ENCODE results near the gene AGBL4. TPM values are rescaled to one million over a fixed set of nuclear protein-coding genes. Genes with fewer than 3 reads are reported as not detected.

The AGBL4 gene
- total RNA-seq, 5 donors from 2014 or later (not counting 1 experiment from before 2014, with no cell fraction given): 0.58 TPM; not detected in 4

GRCh38 chr1:48718116-48718630 lies 1305.6 kb downstream of the AGBL4 start:
- no peaks in the 10 kb centered on the region for H3K36me3 ChIP-seq (ENCODE audit: control insufficient read depth in 2 of 2, extremely low read depth in 1 of 2, insufficient read depth in 1 of 2, low read length in 1 of 2)
- H3K27me3 ChIP-seq (replicated peaks in 1 of 2; ENCODE audit: control insufficient read depth in 2 of 2, extremely low read depth in 1 of 2, insufficient read depth in 2 of 2, low read length in 1 of 2): peaks cover 0 to 3% of the 10 kb centered on the region in 2 experiments
- ATAC-seq (replicated peaks in 1 of 4): no peak
- H3K4me1 ChIP-seq (ENCODE audit: control insufficient read depth in 1 of 2, extremely low read depth in 1 of 2, insufficient read depth in 2 of 2, low read length in 2 of 2): no peaks in the 10 kb centered on the region
- Mint-ChIP-seq H3K27ac (no peak overlapping the region), H3K4me3 (no peak overlapping the region), H3K27me3 (peaks cover 0 to 2% of the 10 kb centered on the region in 2 donors), H3K36me3 (no peaks in the 10 kb centered on the region), H3K4me1 (no peaks in the 10 kb centered on the region), H3K9me3 (no peaks in the 10 kb centered on the region)
- POLR2A ChIA-PET: no interaction called here
- no peaks in the 10 kb centered on the region for H3K9me3 ChIP-seq
- CTCF ChIA-PET: no interaction called here
- H3K27ac ChIP-seq (ENCODE audit: low read length): no peak overlapping the region
- no peak overlapping the region for H3K4me3 ChIP-seq (ENCODE audit: control insufficient read depth in 1 of 2, extremely low read depth in 1 of 2, low read length in 1 of 2)
- no peak for DNase-seq

- Histone ChIP-seq H3K27ac (ENCODE audit: low read length) (no peak overlapping the region), H3K4me3 (ENCODE audit: control insufficient read depth in 1 of 2, extremely low read depth in 1 of 2, low read length in 1 of 2) (no peak overlapping the region), H3K4me1 (ENCODE audit: control insufficient read depth in 1 of 2, extremely low read depth in 1 of 2, insufficient read depth in 2 of 2, low read length in 2 of 2) (no peaks in the 10 kb centered on the region), H3K9me3 (no peaks in the 10 kb centered on the region), H3K27me3 (replicated peaks in 1 of 2; ENCODE audit: control insufficient read depth in 2 of 2, extremely low read depth in 1 of 2, insufficient read depth in 2 of 2, low read length in 1 of 2) (peaks cover 0 to 3% of the 10 kb centered on the region in 2 experiments), H3K36me3 (ENCODE audit: control insufficient read depth in 2 of 2, extremely low read depth in 1 of 2, insufficient read depth in 1 of 2, low read length in 1 of 2) (no peaks in the 10 kb centered on the region)
- Mint-ChIP-seq H3K4me3 (no peak overlapping the region), H3K27me3 (peaks cover 0 to 2% of the 10 kb centered on the region in 2 donors), H3K4me1 (no peaks in the 10 kb centered on the region), H3K9me3 (no peaks in the 10 kb centered on the region), H3K36me3 (no peaks in the 10 kb centered on the region), H3K27ac (no peak overlapping the region)
- ChIA-PET CTCF (no interaction called here), POLR2A (no interaction called here)
- 100% methylated on average over 1 of the region's 1 CpG for WGBS (ENCODE audit: insufficient coverage)
- ATAC-seq (replicated peaks in 1 of 4) (no peak), DNase-seq (no peak)
These were observed 1306.7 kb downstream of the AGBL4 start for GRCh38 chr1:48717082-48717481.

DNA sequence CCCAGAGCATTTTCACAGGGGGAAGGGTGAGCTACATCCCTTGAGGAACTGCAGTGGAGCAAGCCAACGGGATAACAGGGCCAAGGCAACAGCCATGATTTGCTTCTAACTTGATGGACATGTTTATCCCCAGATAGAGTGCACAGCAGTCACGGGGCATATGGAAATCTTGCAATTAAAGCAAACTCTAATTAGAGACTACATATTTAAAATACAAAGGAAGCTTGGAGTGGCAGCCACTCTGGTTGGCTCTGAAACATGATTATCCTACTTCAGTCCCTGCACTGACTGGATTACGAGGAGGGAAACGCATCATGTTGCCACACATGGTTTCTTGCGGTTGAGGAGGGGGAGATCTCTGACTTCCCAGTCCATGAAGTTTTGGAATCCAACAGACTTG lies 1307.8 kb downstream of the AGBL4 start:
- H3K27ac ChIP-seq (ENCODE audit: low read length): no peak overlapping the region
- H3K4me3 ChIP-seq (ENCODE audit: control insufficient read depth in 1 of 2, extremely low read depth in 1 of 2, low read length in 1 of 2): no peak overlapping the region
- ATAC-seq (replicated peaks in 1 of 4) (no peak), DNase-seq (no peak)
- Mint-ChIP-seq H3K27me3 (peaks cover 0 to 2% of the 10 kb centered on the region in 2 donors), H3K36me3 (no peaks in the 10 kb centered on the region), H3K4me1 (no peaks in the 10 kb centered on the region), H3K9me3 (no peaks in the 10 kb centered on the region), H3K4me3 (no peak overlapping the region), H3K27ac (no peak overlapping the region)
- WGBS (ENCODE audit: insufficient coverage): 63% methylated on average over 1 of the region's 5 CpGs
- H3K4me1 ChIP-seq (ENCODE audit: control insufficient read depth in 1 of 2, extremely low read depth in 1 of 2, insufficient read depth in 2 of 2, low read length in 2 of 2): no peaks in the 10 kb centered on the region
- no peaks in the 10 kb centered on the region for H3K27me3 ChIP-seq (replicated peaks in 1 of 2; ENCODE audit: control insufficient read depth in 2 of 2, extremely low read depth in 1 of 2, insufficient read depth in 2 of 2, low read length in 1 of 2)
- no peaks in the 10 kb centered on the region for H3K9me3 ChIP-seq
- no peaks in the 10 kb centered on the region for H3K36me3 ChIP-seq (ENCODE audit: control insufficient read depth in 2 of 2, extremely low read depth in 1 of 2, insufficient read depth in 1 of 2, low read length in 1 of 2)
- ChIA-PET POLR2A (no interaction called here), CTCF (no interaction called here)

DNA sequence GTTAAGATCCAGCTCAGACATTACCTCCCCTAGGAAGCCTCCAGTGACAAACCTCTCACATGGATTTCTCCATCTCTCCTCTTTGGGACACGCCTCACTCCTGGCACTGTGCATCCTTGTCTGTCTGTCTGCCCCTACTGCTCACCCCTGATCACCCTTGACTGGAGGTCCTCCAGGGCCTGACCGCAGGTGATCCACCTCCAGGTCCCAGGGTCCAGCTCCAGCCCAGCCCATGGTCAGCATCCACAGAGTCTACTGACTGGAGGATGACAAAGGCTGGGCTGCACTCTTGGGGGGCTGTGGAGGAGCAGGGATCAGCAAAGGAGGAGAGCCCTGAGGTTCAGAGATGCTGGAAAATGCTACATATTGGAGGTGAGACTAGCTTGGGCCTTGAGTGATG lies 1312.8 kb downstream of the AGBL4 start:
- WGBS (ENCODE audit: insufficient coverage): 79% methylated on average over 2 of the region's 2 CpGs
- H3K4me1 Mint-ChIP-seq: no peaks in the 10 kb centered on the region
- no peak overlapping the region for H3K4me3 Mint-ChIP-seq
- CTCF ChIA-PET: interaction anchor here in 1 of 2 donors (0.6 kb wide), 1 partner anchor 714 kb away, joined by 3 read pairs; the partner anchor contains the start of gene TRABD2B
- Histone ChIP-seq H3K27ac (ENCODE audit: low read length) (no peak overlapping the region), H3K9me3 (no peaks in the 10 kb centered on the region), H3K27me3 (replicated peaks in 1 of 2; ENCODE audit: control insufficient read depth in 2 of 2, extremely low read depth in 1 of 2, insufficient read depth in 2 of 2, low read length in 1 of 2) (peaks cover 0 to 7% of the 10 kb centered on the region in 2 experiments), H3K4me3 (ENCODE audit: control insufficient read depth in 1 of 2, extremely low read depth in 1 of 2, low read length in 1 of 2) (no peak overlapping the region), H3K36me3 (ENCODE audit: control insufficient read depth in 2 of 2, extremely low read depth in 1 of 2, insufficient read depth in 1 of 2, low read length in 1 of 2) (no peaks in the 10 kb centered on the region), H3K4me1 (ENCODE audit: control insufficient read depth in 1 of 2, extremely low read depth in 1 of 2, insufficient read depth in 2 of 2, low read length in 2 of 2) (no peaks in the 10 kb centered on the region)
- no peak overlapping the region for H3K27ac Mint-ChIP-seq
- DNase-seq (no peak), ATAC-seq (replicated peaks in 1 of 4) (no peak)
- H3K36me3 Mint-ChIP-seq: no peaks in the 10 kb centered on the region
- H3K27me3 Mint-ChIP-seq: peaks cover 0 to 4% of the 10 kb centered on the region in 2 donors
- no peaks in the 10 kb centered on the region for H3K9me3 Mint-ChIP-seq
- POLR2A ChIA-PET: no interaction called here

- Histone ChIP-seq H3K36me3 (ENCODE audit: control insufficient read depth in 2 of 2, extremely low read depth in 1 of 2, insufficient read depth in 1 of 2, low read length in 1 of 2) (no peaks in the 10 kb centered on the region), H3K9me3 (no peaks in the 10 kb centered on the region), H3K27me3 (replicated peaks in 1 of 2; ENCODE audit: control insufficient read depth in 2 of 2, extremely low read depth in 1 of 2, insufficient read depth in 2 of 2, low read length in 1 of 2) (peaks cover 0 to 7% of the 10 kb centered on the region in 2 experiments), H3K4me3 (ENCODE audit: control insufficient read depth in 1 of 2, extremely low read depth in 1 of 2, low read length in 1 of 2) (no peak overlapping the region), H3K4me1 (ENCODE audit: control insufficient read depth in 1 of 2, extremely low read depth in 1 of 2, insufficient read depth in 2 of 2, low read length in 2 of 2) (no peaks in the 10 kb centered on the region), H3K27ac (ENCODE audit: low read length) (no peak overlapping the region)
- Mint-ChIP-seq H3K4me3 (no peak overlapping the region), H3K4me1 (no peaks in the 10 kb centered on the region), H3K36me3 (no peaks in the 10 kb centered on the region), H3K27me3 (peaks cover 0 to 4% of the 10 kb centered on the region in 2 donors), H3K9me3 (no peaks in the 10 kb centered on the region), H3K27ac (no peak overlapping the region)
- ChIA-PET CTCF (no interaction called here), POLR2A (no interaction called here)
- DNase-seq (no peak), ATAC-seq (replicated peaks in 1 of 4) (no peak)
- 65% methylated on average over 2 of the region's 2 CpGs for WGBS (ENCODE audit: insufficient coverage)
These were observed 1313.4 kb downstream of the AGBL4 start for GRCh38 chr1:48710318-48710717.

DNA sequence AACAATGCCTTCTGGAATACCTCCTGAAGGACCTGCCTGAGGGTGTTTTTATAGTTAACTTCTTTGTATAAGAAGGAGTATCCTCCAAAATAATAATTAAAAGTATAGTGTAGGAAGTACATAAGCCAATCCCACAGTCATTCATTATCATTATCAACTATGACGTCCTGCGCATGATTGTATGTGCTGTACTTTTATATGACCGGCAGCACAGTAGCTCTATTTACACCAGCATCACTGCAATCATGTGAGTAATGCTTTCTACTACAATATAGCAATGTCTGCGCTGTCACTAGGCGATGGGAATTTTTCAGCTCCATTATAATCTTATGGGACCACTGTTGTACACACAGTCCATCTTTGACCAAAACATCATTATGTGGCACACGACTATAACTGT lies 1319.0 kb downstream of the AGBL4 start:
- Histone ChIP-seq H3K36me3 (ENCODE audit: control insufficient read depth in 2 of 2, extremely low read depth in 1 of 2, insufficient read depth in 1 of 2, low read length in 1 of 2) (no peaks in the 10 kb centered on the region), H3K9me3 (no peaks in the 10 kb centered on the region), H3K4me1 (ENCODE audit: control insufficient read depth in 1 of 2, extremely low read depth in 1 of 2, insufficient read depth in 2 of 2, low read length in 2 of 2) (no peaks in the 10 kb centered on the region), H3K27ac (ENCODE audit: low read length) (no peak overlapping the region), H3K4me3 (ENCODE audit: control insufficient read depth in 1 of 2, extremely low read depth in 1 of 2, low read length in 1 of 2) (no peak overlapping the region), H3K27me3 (replicated peaks in 1 of 2; ENCODE audit: control insufficient read depth in 2 of 2, extremely low read depth in 1 of 2, insufficient read depth in 2 of 2, low read length in 1 of 2) (peaks cover 0 to 7% of the 10 kb centered on the region in 2 experiments)
- H3K4me3 Mint-ChIP-seq: no peak overlapping the region
- no peaks in the 10 kb centered on the region for H3K4me1 Mint-ChIP-seq
- ChIA-PET CTCF (no interaction called here), POLR2A (no interaction called here)
- no peaks in the 10 kb centered on the region for H3K9me3 Mint-ChIP-seq
- no peaks in the 10 kb centered on the region for H3K36me3 Mint-ChIP-seq
- no peak overlapping the region for H3K27ac Mint-ChIP-seq
- WGBS (ENCODE audit: insufficient coverage): 100% methylated on average over 2 of the region's 6 CpGs
- DNase-seq (no peak), ATAC-seq (replicated peaks in 1 of 4) (no peak)
- H3K27me3 Mint-ChIP-seq: peaks cover 12 to 20% of the 10 kb centered on the region in 2 donors

GRCh38 chr1:48701445-48701844 lies 1322.3 kb downstream of the AGBL4 start:
- ChIA-PET POLR2A (no interaction called here), CTCF (no interaction called here)
- Histone ChIP-seq H3K9me3 (no peaks in the 10 kb centered on the region), H3K27me3 (replicated peaks in 1 of 2; ENCODE audit: control insufficient read depth in 2 of 2, extremely low read depth in 1 of 2, insufficient read depth in 2 of 2, low read length in 1 of 2) (peaks cover 0 to 5% of the 10 kb centered on the region in 2 experiments), H3K4me3 (ENCODE audit: control insufficient read depth in 1 of 2, extremely low read depth in 1 of 2, low read length in 1 of 2) (no peak overlapping the region), H3K36me3 (ENCODE audit: control insufficient read depth in 2 of 2, extremely low read depth in 1 of 2, insufficient read depth in 1 of 2, low read length in 1 of 2) (no peaks in the 10 kb centered on the region), H3K27ac (ENCODE audit: low read length) (no peak overlapping the region), H3K4me1 (ENCODE audit: control insufficient read depth in 1 of 2, extremely low read depth in 1 of 2, insufficient read depth in 2 of 2, low read length in 2 of 2) (no peaks in the 10 kb centered on the region)
- no peaks in the 10 kb centered on the region for H3K9me3 Mint-ChIP-seq
- H3K36me3 Mint-ChIP-seq: no peaks in the 10 kb centered on the region
- DNase-seq: no peak
- ATAC-seq (replicated peaks in 1 of 4): no peak
- H3K27ac Mint-ChIP-seq: no peak overlapping the region
- no peak overlapping the region for H3K4me3 Mint-ChIP-seq
- H3K4me1 Mint-ChIP-seq: no peaks in the 10 kb centered on the region
- no CpG with 5 or more reads among the region's 2 CpGs for WGBS (ENCODE audit: insufficient coverage)
- peaks cover 21 to 28% of the 10 kb centered on the region in 2 donors for H3K27me3 Mint-ChIP-seq
